ENCODE measurements around the gene MARCHF5. TPM values are rescaled to one million over a fixed set of nuclear protein-coding genes. Genes with fewer than 3 reads are reported as not detected.

MARCHF5 gene
- total RNA-seq, 1 experiment from 2014 or later: 66.2 TPM

DNA sequence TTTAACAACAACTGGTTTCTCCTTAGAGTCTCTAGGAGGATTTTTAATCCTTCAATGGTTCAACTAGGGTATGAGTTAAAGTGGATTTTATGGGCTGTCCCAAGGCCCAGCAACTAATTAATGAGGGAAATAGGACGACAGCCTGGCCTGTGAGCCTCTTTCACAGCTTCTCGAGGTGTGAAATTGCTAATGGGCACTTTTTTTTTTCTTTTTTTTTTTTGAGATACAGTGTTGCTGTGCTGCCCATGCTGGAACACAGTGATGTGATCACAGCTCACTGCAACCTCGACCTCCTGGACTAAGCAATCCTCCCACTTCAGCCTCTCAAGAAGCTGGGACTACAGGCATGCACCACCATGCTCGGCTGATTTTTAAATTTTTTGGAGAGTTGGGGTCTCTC is 87.0 kb downstream of the MARCHF5 start:
- intact Hi-C loops (cut with micrococcal nuclease; ENCODE audit: unreplicated experiment): no loop called here
- no peak for ATAC-seq
- POLR2A ChIA-PET: interaction anchor here (0.7 kb wide), 1 partner anchor 110 kb away, joined by 8 read pairs; no protein-coding TSS in a partner anchor

GRCh38 chr10:92381543-92381954 is 90.6 kb downstream of the MARCHF5 start:
- no peak overlapping the region for H3K27ac ChIP-seq (ENCODE audit: low read length)
- CTCF ChIA-PET: no interaction called here
- H3K4me3 ChIP-seq (ENCODE audit: low read depth in 2 of 2, low read length in 2 of 2): no peak overlapping the region
- TF ChIP-seq REST (IDR thresholded peaks at IDR 0.05; ENCODE audit: insufficient read depth in 1 of 2, low read depth in 2 of 2, low read length in 1 of 2): no peak
- no peak for TF ChIP-seq CTCF (IDR thresholded peaks at IDR 0.05)
- TF ChIP-seq TCF7L2 (IDR thresholded peaks at IDR 0.05; ENCODE audit: low read depth, low read length): no peak
- TF ChIP-seq POLR2AphosphoS5 (IDR thresholded peaks at IDR 0.05; ENCODE audit: low read depth, low read length): no peak
- no peak for TF ChIP-seq SIN3A (IDR thresholded peaks at IDR 0.05; ENCODE audit: borderline replicate concordance, insufficient read depth, low read depth, low read length)
- ATAC-seq: no peak
- DNase-seq (ENCODE audit: low read depth, low spot score): no peak
- H3K4me1 ChIP-seq (ENCODE audit: control insufficient read depth, insufficient read depth, low read length): no peaks in the 10 kb centered on the region
- intact Hi-C loops (cut with micrococcal nuclease; ENCODE audit: unreplicated experiment) (no loop called here), in situ Hi-C loops (cut with HindIII; ENCODE audit: low pct_unique_long_range_greater_than_20kb, low sequenced_read_pairs) (no loop called here)
- no TSS peak for BruUV-seq (replicated peaks)
- POLR2A ChIA-PET: no interaction called here
- no peaks in the 10 kb centered on the region for H3K9me3 ChIP-seq (ENCODE audit: control insufficient read depth, insufficient read depth, low read depth, low read length)
- 0 out of 2 replicates have a peak, but pooled peaks cover 2% of the 10 kb centered on the region for H3K27me3 ChIP-seq (ENCODE audit: control insufficient read depth, insufficient read depth, low read length)
- H3K36me3 ChIP-seq (ENCODE audit: control insufficient read depth, insufficient read depth, low read length): no peaks in the 10 kb centered on the region

More for the DNA sequence above, 87.0 kb downstream of the MARCHF5 start:
- DNase-seq (ENCODE audit: low read depth, low spot score): no peak
- no peaks in the 10 kb centered on the region for H3K9me3 ChIP-seq (ENCODE audit: control insufficient read depth, insufficient read depth, low read depth, low read length)
- no peaks in the 10 kb centered on the region for H3K4me1 ChIP-seq (ENCODE audit: control insufficient read depth, insufficient read depth, low read length)
- H3K27me3 ChIP-seq (ENCODE audit: control insufficient read depth, insufficient read depth, low read length): 0 out of 2 replicates have a peak, but pooled peaks cover 2% of the 10 kb centered on the region
- no peak overlapping the region for H3K4me3 ChIP-seq (ENCODE audit: low read depth in 2 of 2, low read length in 2 of 2)
- CTCF ChIA-PET: no interaction called here
- no peaks in the 10 kb centered on the region for H3K36me3 ChIP-seq (ENCODE audit: control insufficient read depth, insufficient read depth, low read length)
- BruUV-seq (replicated peaks): no TSS peak
- TF ChIP-seq TCF7L2 (IDR thresholded peaks at IDR 0.05; ENCODE audit: low read depth, low read length): no peak
- TF ChIP-seq SIN3A (IDR thresholded peaks at IDR 0.05; ENCODE audit: borderline replicate concordance, insufficient read depth, low read depth, low read length): no peak
- TF ChIP-seq CTCF (IDR thresholded peaks at IDR 0.05): no peak
- TF ChIP-seq POLR2AphosphoS5 (IDR thresholded peaks at IDR 0.05; ENCODE audit: low read depth, low read length): no peak
- TF ChIP-seq REST (IDR thresholded peaks at IDR 0.05; ENCODE audit: insufficient read depth in 1 of 2, low read depth in 2 of 2, low read length in 1 of 2): no peak
- no peak overlapping the region for H3K27ac ChIP-seq (ENCODE audit: low read length)
- in situ Hi-C loops (cut with HindIII; ENCODE audit: low pct_unique_long_range_greater_than_20kb, low sequenced_read_pairs): no loop called here
